ENCODE measurements around the gene ADCY9. TPM values are rescaled to one million over a fixed set of nuclear protein-coding genes. Genes with fewer than 3 reads are reported as not detected.

Gene ADCY9
- total and polyA plus RNA-seq, 2 experiments from 2014 or later, result 7.1 to 28.4 TPM

DNA sequence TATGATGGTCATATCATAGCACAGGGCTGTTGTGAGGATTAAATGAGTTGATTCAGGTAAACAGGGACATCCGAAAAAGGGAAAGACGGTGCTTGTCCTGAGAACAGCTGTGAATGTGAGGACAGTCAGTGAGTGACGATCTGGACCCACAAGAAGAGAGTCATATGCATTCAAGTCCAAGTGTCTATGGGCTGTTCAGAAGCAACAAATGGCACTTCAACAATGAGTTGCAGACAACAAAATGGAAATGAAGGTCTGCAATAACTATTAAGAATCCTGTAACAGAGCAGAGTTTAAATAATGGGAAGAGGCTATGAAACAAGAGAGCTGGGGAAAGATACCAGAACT is 100.3 kb downstream of the ADCY9 start:
- Histone ChIP-seq H3K36me3 (no peaks in the 10 kb centered on the region), H3K27me3 (no peaks in the 10 kb centered on the region), H3K27ac (no peak overlapping the region), H3K9me3 (ENCODE audit: low read depth) (no peaks in the 10 kb centered on the region), H3K4me1 (ENCODE audit: low read depth) (no peaks in the 10 kb centered on the region), H3K4me3 (no peak overlapping the region)
- DNase-seq (ENCODE audit: low read depth in 1 of 2, low spot score in 1 of 2), result no peak
- TF ChIP-seq, protein P1, sequence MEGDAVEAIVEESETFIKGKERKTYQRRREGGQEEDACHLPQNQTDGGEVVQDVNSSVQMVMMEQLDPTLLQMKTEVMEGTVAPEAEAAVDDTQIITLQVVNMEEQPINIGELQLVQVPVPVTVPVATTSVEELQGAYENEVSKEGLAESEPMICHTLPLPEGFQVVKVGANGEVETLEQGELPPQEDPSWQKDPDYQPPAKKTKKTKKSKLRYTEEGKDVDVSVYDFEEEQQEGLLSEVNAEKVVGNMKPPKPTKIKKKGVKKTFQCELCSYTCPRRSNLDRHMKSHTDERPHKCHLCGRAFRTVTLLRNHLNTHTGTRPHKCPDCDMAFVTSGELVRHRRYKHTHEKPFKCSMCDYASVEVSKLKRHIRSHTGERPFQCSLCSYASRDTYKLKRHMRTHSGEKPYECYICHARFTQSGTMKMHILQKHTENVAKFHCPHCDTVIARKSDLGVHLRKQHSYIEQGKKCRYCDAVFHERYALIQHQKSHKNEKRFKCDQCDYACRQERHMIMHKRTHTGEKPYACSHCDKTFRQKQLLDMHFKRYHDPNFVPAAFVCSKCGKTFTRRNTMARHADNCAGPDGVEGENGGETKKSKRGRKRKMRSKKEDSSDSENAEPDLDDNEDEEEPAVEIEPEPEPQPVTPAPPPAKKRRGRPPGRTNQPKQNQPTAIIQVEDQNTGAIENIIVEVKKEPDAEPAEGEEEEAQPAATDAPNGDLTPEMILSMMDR (IDR thresholded peaks at IDR 0.05; ENCODE audit: low read depth, low read length), result no peak

DNA sequence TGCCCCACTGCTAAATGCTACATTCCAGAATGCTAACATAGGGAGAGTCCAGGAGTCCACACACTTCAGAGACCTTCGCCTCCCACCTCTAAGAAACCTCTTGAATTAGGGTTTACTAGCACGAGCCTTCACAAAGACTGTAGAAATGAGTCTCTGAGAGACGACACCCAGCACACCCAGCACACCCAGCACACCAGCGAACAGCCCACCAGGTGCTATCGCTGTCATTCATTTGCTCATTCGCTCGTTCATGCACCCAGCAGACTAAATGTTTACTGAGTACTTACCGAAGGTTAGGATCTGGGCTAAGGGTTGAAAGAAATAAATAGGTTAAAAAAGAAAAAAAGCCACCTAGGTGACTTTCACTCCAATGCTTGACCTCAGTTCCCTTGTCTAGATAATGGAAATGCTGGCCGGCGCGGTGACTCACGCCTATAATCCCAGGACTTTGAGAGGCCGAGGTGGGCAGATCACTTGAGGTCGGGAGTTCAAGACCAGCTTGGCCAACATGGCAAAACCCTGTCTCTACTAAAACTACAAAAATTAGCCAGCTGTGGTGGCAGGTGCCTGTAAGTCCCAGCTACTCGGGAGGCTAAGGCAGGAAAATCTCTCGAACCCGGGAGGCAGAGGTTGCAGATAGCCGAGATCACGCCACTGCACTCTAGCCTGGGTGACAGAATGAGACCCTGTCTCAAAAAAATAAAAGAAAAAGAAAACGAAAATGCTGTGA is 100.8 kb downstream of the ADCY9 start:
- DNase-seq (ENCODE audit: low read depth in 1 of 2, low spot score in 1 of 2), result no peak
- no peaks in the 10 kb centered on the region for H3K36me3 ChIP-seq
- H3K27ac ChIP-seq, result no peak overlapping the region
- TF ChIP-seq, protein P1 (IDR thresholded peaks at IDR 0.05; ENCODE audit: low read depth, low read length), result no peak
- H3K27me3 ChIP-seq, result no peaks in the 10 kb centered on the region
- H3K4me3 ChIP-seq, result no peak overlapping the region
- no peaks in the 10 kb centered on the region for H3K4me1 ChIP-seq (ENCODE audit: low read depth)
- H3K9me3 ChIP-seq (ENCODE audit: low read depth), result no peaks in the 10 kb centered on the region

DNA sequence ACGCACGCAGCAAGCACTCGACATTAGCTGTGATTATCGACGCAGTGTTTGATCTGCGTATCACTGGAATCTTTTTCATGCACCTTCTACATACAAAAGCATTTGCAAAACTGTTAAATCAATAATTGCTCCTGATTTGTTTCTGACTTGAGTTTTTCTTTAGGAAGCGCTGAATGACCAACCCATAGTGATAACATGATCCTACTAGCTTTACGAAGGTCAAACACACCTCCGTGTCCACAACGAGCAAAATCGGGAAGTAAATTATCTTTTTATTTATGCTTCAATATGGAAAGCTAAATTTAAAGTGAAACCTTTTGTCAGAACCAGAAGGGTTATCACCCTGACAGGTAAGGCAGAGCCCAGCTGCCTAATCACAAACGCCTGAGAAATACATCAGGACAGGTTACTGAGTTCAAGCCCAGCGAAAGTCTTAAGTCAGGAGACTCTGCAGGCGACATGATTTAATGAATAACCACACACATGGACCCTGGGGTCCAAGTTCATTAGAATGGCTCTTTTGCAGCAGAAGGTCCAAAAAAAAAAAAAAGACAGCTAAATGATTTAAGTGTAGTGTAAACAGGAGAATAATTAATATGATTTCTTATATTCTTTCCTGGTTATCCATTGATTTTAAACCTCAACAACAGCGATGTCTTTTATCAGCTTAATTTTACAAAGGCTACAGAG is 104.2 kb downstream of the ADCY9 start:
- Histone ChIP-seq H3K4me3 (no peak overlapping the region), H3K4me1 (ENCODE audit: low read depth) (no peaks in the 10 kb centered on the region), H3K36me3 (no peaks in the 10 kb centered on the region), H3K27ac (no peak overlapping the region), H3K9me3 (ENCODE audit: low read depth) (no peaks in the 10 kb centered on the region), H3K27me3 (no peaks in the 10 kb centered on the region)
- no peak for DNase-seq (ENCODE audit: low read depth in 1 of 2, low spot score in 1 of 2)
- TF ChIP-seq, protein P1 (IDR thresholded peaks at IDR 0.05; ENCODE audit: low read depth, low read length), result no peak

- Histone ChIP-seq H3K36me3 (no peaks in the 10 kb centered on the region), H3K27me3 (no peaks in the 10 kb centered on the region), H3K4me1 (ENCODE audit: low read depth) (no peaks in the 10 kb centered on the region), H3K27ac (no peak overlapping the region), H3K4me3 (no peak overlapping the region), H3K9me3 (ENCODE audit: low read depth) (no peaks in the 10 kb centered on the region)
- no peak for DNase-seq (ENCODE audit: low read depth in 1 of 2, low spot score in 1 of 2)
- TF ChIP-seq, protein P1 (IDR thresholded peaks at IDR 0.05; ENCODE audit: low read depth, low read length), result no peak
These were observed 104.9 kb downstream of the ADCY9 start for GRCh38 chr16:4011225-4011939.

- TF ChIP-seq, protein P1 (IDR thresholded peaks at IDR 0.05; ENCODE audit: low read depth, low read length), result no peak
- Histone ChIP-seq H3K27me3 (no peaks in the 10 kb centered on the region), H3K36me3 (no peaks in the 10 kb centered on the region), H3K27ac (no peak overlapping the region), H3K9me3 (ENCODE audit: low read depth) (no peaks in the 10 kb centered on the region), H3K4me1 (ENCODE audit: low read depth) (no peaks in the 10 kb centered on the region), H3K4me3 (no peak overlapping the region)
- DNase-seq (ENCODE audit: low read depth in 1 of 2, low spot score in 1 of 2), result no peak
These were observed 105.8 kb downstream of the ADCY9 start for GRCh38 chr16:4010225-4011158.
